SK-N-SH (cell line): ENCODE measurements around the gene AK5. TPM values are rescaled to one million over a fixed set of nuclear protein-coding genes. Genes with fewer than 3 reads are reported as not detected.

ENCODE experiments used
- CTCF ChIA-PET: fragments of 300-600, 350-600 bp; formaldehyde crosslinking; extraction: SDS; loops from one replicate; lab custom pipeline; 2021; lab: Yijun Ruan, JAX
- POLR2A ChIA-PET: fragments of 350-600 bp; sonication (Branson Sonifier 250); formaldehyde crosslinking; extraction: SDS; loops from one replicate; lab custom pipeline; 2020; ENCODE audit warnings: antibody characterized with exemption, inconsistent platforms; lab: Yijun Ruan, JAX
- DNase-seq: peaks from one replicate; pipeline ENCODE4 v3.0.0; 2012
- H2AFZ ChIP-seq: fragments of 200-600 bp; sonication (generic); 2 replicates; pipeline ENCODE4 v1.8.1; 2016; ENCODE audit warnings: antibody characterized with exemption, mild to moderate bottlenecking, low read depth
- H3F3A ChIP-seq: fragments of 200-600 bp; sonication (generic); replicated peaks from 2 replicates; pipeline ENCODE3; 2016; ENCODE audit warnings: antibody characterized with exemption, mild to moderate bottlenecking; ENCODE audit not compliant: insufficient read depth
- H3K27ac ChIP-seq, 2 experiments: fragments of 200-500 bp in 1 of 2; fragments of 200-600 bp in 1 of 2; sonication (Bioruptor generic) in 1 of 2; sonication (generic), shearing (Covaris generic) in 1 of 2; 2 replicates each; pipeline versions ENCODE4 v1.5.1 to v1.6.1; 2014 to 2016; ENCODE audit warnings: low read depth in 2 of 2, inconsistent platforms in 1 of 2, low read length in 1 of 2, mild to moderate bottlenecking in 1 of 2, mixed read lengths in 1 of 2
- H3K27me3 ChIP-seq: fragments of 200-600 bp; sonication (generic), shearing (Covaris generic); 2 replicates; pipeline ENCODE4 v1.6.1; 2016; ENCODE audit warnings: mixed run types; ENCODE audit not compliant: insufficient read depth
- H3K36me3 ChIP-seq, 2 experiments: fragments of 200-500 bp in 1 of 2; fragments of 200-600 bp in 1 of 2; sonication (Bioruptor generic) in 1 of 2; sonication (generic) in 1 of 2; replicated peaks in 1 of 2; 2 replicates each; pipeline versions ENCODE3 to v1.5.1; 2014 to 2016; ENCODE audit warnings: low read length in 1 of 2, mild to moderate bottlenecking in 1 of 2; ENCODE audit not compliant: insufficient read depth in 2 of 2, control insufficient read depth in 1 of 2
- H3K4me1 ChIP-seq, 2 experiments: fragments of 200-500 bp in 1 of 2; fragments of 200-600 bp in 1 of 2; sonication (Bioruptor generic) in 1 of 2; sonication (generic), shearing (Covaris generic) in 1 of 2; 2 replicates each; pipeline versions ENCODE4 v1.5.1 to v1.6.1; 2014 to 2016; ENCODE audit warnings: low read depth in 1 of 2, low read length in 1 of 2, mixed run types in 1 of 2; ENCODE audit not compliant: insufficient read depth in 2 of 2, control insufficient read depth in 1 of 2
- H3K4me2 ChIP-seq: fragments of 200-600 bp; sonication (generic), shearing (Covaris generic); 2 replicates; pipeline ENCODE4 v1.6.1; 2017; ENCODE audit warnings: mixed run types
- H3K4me3 ChIP-seq, 2 experiments: fragments of 200-500 bp in 1 of 2; fragments of 200-600 bp in 1 of 2; sonication (Bioruptor generic) in 1 of 2; sonication (generic), shearing (Covaris generic) in 1 of 2; 2 replicates each; pipeline versions ENCODE4 v1.5.1 to v1.8.1; 2014 to 2016; ENCODE audit warnings: low read depth in 2 of 2, inconsistent platforms in 1 of 2, low read length in 1 of 2, mild to moderate bottlenecking in 1 of 2, mixed read lengths in 1 of 2, moderate library complexity in 1 of 2
- H3K79me2 ChIP-seq: fragments of 200-600 bp; sonication (generic); 2 replicates; pipeline ENCODE4 v1.8.1; 2017; ENCODE audit warnings: mild to moderate bottlenecking; ENCODE audit not compliant: insufficient read depth
- H3K9ac ChIP-seq: fragments of 200-600 bp; sonication (generic); 2 replicates; pipeline ENCODE4 v1.6.1; 2017; ENCODE audit warnings: mixed run types
- H3K9me2 ChIP-seq: fragments of 200-600 bp; sonication (generic); 2 replicates; pipeline ENCODE4 v1.6.1; 2017; ENCODE audit warnings: mixed run types
- H3K9me3 ChIP-seq: fragments of 200-600 bp; sonication (generic); 2 replicates; pipeline ENCODE4 v1.6.1; 2017; ENCODE audit warnings: mixed run types, mild to moderate bottlenecking, moderate library complexity
- H4K20me1 ChIP-seq: fragments of 200-600 bp; sonication (generic); 2 replicates; pipeline ENCODE4 v1.6.1; 2017; ENCODE audit warnings: mild to moderate bottlenecking, mixed run types; ENCODE audit not compliant: insufficient read depth
- CHD2 ChIP-seq: fragments of 150-350 bp; IDR thresholded peaks from 2 replicates; pipeline ENCODE4 v1.6.1; 2018; ENCODE audit warnings: low read length; ENCODE audit not compliant: partially characterized antibody
- EP300 ChIP-seq, 2 experiments: IDR thresholded peaks; 2 replicates each; pipeline versions ENCODE4 v1.4.0 to v1.6.1; 2012; ENCODE audit warnings: borderline replicate concordance in 1 of 2, low read depth in 1 of 2, low read length in 1 of 2
- FOSL2 ChIP-seq: IDR thresholded peaks from 2 replicates; pipeline ENCODE4 v1.4.0; 2012; ENCODE audit warnings: low read depth, mild to moderate bottlenecking, moderate library complexity, borderline replicate concordance
- GATA2 ChIP-seq: sonication (generic); formaldehyde crosslinking; IDR thresholded peaks from 2 replicates; pipeline ENCODE4 v1.5.0; 2020; ENCODE audit warnings: mild to moderate bottlenecking, missing genetic modification reagents
- MAX ChIP-seq: IDR thresholded peaks from 2 replicates; pipeline ENCODE4 v1.4.0; 2012; ENCODE audit warnings: low read depth
- MEF2A ChIP-seq: IDR thresholded peaks from 2 replicates; pipeline ENCODE4 v1.4.0; 2012; ENCODE audit warnings: low read depth, borderline replicate concordance
- MXI1 ChIP-seq: IDR thresholded peaks from 2 replicates; pipeline ENCODE4 v1.6.1; 2012; ENCODE audit warnings: mild to moderate bottlenecking, low read depth, low read length, improper control_type of control experiment
- NFIC ChIP-seq: IDR thresholded peaks from 2 replicates; pipeline ENCODE4 v1.4.0; 2012; ENCODE audit warnings: borderline replicate concordance
- RAD21 ChIP-seq: IDR thresholded peaks from 2 replicates; pipeline ENCODE4 v1.6.1; 2012; ENCODE audit warnings: mild to moderate bottlenecking, low read length
- SMC3 ChIP-seq: IDR thresholded peaks from 2 replicates; pipeline ENCODE4 v1.6.1; 2012; ENCODE audit warnings: low read depth, low read length, improper control_type of control experiment
- TCF12 ChIP-seq: IDR thresholded peaks from 2 replicates; pipeline ENCODE4 v1.4.0; 2012
- TEAD4 ChIP-seq: IDR thresholded peaks from 2 replicates; pipeline ENCODE4 v1.4.0; 2012; ENCODE audit warnings: mild to moderate bottlenecking, borderline replicate concordance; ENCODE audit not compliant: insufficient read depth
- WGBS: methylation state at CpG from one replicate; pipeline ENCODE4 v1.1.6; 2017; ENCODE audit warnings: low lambda C conversion rate; 5-methylcytosine and 5-hydroxymethylcytosine counted together
- polyA plus RNA-seq, 3 experiments: library from polyadenylated mRNA; depleted of rRNA; stranded (reverse); fragments of >200 nt; gene quantifications; 2 replicates each; pipeline ENCODE4 v1.2.3, GENCODE V29; 2012
- TF ChIP-seq, protein P1 (sequence below): fragments of 150-350 bp; IDR thresholded peaks from 2 replicates; pipeline ENCODE4 v1.6.1; 2016; ENCODE audit warnings: mild to moderate bottlenecking, low read depth, low read length
- TF ChIP-seq, protein P2 (sequence below): IDR thresholded peaks from 2 replicates; pipeline ENCODE4 v1.4.0; 2012; ENCODE audit warnings: low read depth, borderline replicate concordance
- TF ChIP-seq, protein P3 (sequence below): fragments of 200-600 bp; sonication (generic); IDR thresholded peaks from 2 replicates; pipeline ENCODE4 v1.6.1; 2017; ENCODE audit warnings: antibody characterized with exemption, mild to moderate bottlenecking, moderate library complexity

AK5 gene
- polyA plus RNA-seq, 1 of the 3 experiments (the other 2 are of a cell fraction): 22.9 TPM

GRCh38 chr1:77288275-77288674 is 6.5 kb downstream of the AK5 start:
- 0 out of 2 replicates have a peak, but pooled peaks have one; percentile 15 for TF ChIP-seq TEAD4
- 0 out of 2 replicates have a peak, but pooled peaks have one; percentile 10 for TF ChIP-seq TCF12
- TF ChIP-seq CHD2: no peak
- TF ChIP-seq EP300 (IDR thresholded peaks at IDR 0.05; ENCODE audit: borderline replicate concordance in 1 of 2, low read depth in 1 of 2, low read length in 1 of 2): peak in 1 of 2 experiments; percentile 40; a peak in 1 of 4 replicates
- TF ChIP-seq, protein P1, sequence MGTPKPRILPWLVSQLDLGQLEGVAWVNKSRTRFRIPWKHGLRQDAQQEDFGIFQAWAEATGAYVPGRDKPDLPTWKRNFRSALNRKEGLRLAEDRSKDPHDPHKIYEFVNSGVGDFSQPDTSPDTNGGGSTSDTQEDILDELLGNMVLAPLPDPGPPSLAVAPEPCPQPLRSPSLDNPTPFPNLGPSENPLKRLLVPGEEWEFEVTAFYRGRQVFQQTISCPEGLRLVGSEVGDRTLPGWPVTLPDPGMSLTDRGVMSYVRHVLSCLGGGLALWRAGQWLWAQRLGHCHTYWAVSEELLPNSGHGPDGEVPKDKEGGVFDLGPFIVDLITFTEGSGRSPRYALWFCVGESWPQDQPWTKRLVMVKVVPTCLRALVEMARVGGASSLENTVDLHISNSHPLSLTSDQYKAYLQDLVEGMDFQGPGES: no peak
- TF ChIP-seq MEF2A: no peak
- TF ChIP-seq SMC3: no peak
- TF ChIP-seq, protein P2, sequence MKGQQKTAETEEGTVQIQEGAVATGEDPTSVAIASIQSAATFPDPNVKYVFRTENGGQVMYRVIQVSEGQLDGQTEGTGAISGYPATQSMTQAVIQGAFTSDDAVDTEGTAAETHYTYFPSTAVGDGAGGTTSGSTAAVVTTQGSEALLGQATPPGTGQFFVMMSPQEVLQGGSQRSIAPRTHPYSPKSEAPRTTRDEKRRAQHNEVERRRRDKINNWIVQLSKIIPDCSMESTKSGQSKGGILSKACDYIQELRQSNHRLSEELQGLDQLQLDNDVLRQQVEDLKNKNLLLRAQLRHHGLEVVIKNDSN: no peak
- TF ChIP-seq MXI1: no peak
- TF ChIP-seq, protein P3, sequence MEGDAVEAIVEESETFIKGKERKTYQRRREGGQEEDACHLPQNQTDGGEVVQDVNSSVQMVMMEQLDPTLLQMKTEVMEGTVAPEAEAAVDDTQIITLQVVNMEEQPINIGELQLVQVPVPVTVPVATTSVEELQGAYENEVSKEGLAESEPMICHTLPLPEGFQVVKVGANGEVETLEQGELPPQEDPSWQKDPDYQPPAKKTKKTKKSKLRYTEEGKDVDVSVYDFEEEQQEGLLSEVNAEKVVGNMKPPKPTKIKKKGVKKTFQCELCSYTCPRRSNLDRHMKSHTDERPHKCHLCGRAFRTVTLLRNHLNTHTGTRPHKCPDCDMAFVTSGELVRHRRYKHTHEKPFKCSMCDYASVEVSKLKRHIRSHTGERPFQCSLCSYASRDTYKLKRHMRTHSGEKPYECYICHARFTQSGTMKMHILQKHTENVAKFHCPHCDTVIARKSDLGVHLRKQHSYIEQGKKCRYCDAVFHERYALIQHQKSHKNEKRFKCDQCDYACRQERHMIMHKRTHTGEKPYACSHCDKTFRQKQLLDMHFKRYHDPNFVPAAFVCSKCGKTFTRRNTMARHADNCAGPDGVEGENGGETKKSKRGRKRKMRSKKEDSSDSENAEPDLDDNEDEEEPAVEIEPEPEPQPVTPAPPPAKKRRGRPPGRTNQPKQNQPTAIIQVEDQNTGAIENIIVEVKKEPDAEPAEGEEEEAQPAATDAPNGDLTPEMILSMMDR: no peak
- TF ChIP-seq NFIC: no peak
- TF ChIP-seq FOSL2: no peak
- TF ChIP-seq MAX: no peak
- no peak for TF ChIP-seq RAD21
- 0 out of 2 replicates have a peak, but pooled peaks have one; percentile 26 for TF ChIP-seq GATA2 (CRISPR knock-in tag)
- Histone ChIP-seq H3F3A (no peaks in the 10 kb centered on the region), H3K9ac (no peak overlapping the region), H2AFZ (peak overlapping the region; percentile 63; the same call in 1 of the 2 replicates), H3K9me2 (no peaks in the 10 kb centered on the region), H3K36me3 (peaks cover 3 to 7% of the 10 kb centered on the region in 2 experiments), H3K79me2 (peaks cover 12% of the 10 kb centered on the region; the same call in 1 of the 2 replicates), H3K27me3 (no peaks in the 10 kb centered on the region), H3K27ac (peak overlapping the region; percentile 44 to 55; a peak in 2 of 4 replicates), H3K4me1 (peaks cover 2 to 8% of the 10 kb centered on the region in 2 experiments; a peak in 3 of 4 replicates), H3K4me2 (peak overlapping the region; percentile 42), H3K4me3 (no peak overlapping the region), H4K20me1 (no peaks in the 10 kb centered on the region), H3K9me3 (no peaks in the 10 kb centered on the region)
- ChIA-PET POLR2A (no interaction called here), CTCF (no interaction called here)
- 62% methylated on average over 1 of the region's 1 CpG for WGBS
- DNase-seq: peak; percentile 24
